CD4-positive, alpha-beta T cell (primary cell): Measurements from ENCODE around the gene MAP1B. TPM values are rescaled to one million over a fixed set of nuclear protein-coding genes. Genes with fewer than 3 reads are reported as not detected.

Experiments used
- ATAC-seq: fragments of 200-7000 bp; cut with Tn5 transposase; one replicate; pipeline ENCODE4 v1.10.0; 2022; ENCODE audit warnings: mild to moderate bottlenecking; ENCODE audit not compliant: poor library complexity
- CTCF ChIA-PET: fragments of 350-600 bp; sonication (Branson Sonifier 250); formaldehyde crosslinking; loops from one replicate; lab custom pipeline; 2021; ENCODE audit warnings: antibody characterized with exemption, inconsistent platforms; lab: Charles Lee
- POLR2A ChIA-PET: fragments of 350-600 bp; sonication (Branson Sonifier 250); formaldehyde crosslinking; loops from one replicate; lab custom pipeline; 2021; ENCODE audit warnings: antibody characterized with exemption, inconsistent platforms; lab: Charles Lee
- DNase-seq, 14 experiments: peaks; one replicate each; pipeline ENCODE4 v3.0.0-alpha.2; 2013 to 2020; ENCODE audit warnings: mixed read lengths in 2 of 14
- H3K27ac ChIP-seq, 2 donors: one replicate each; pipeline versions ENCODE4 v1.5.1 to v1.7.0; 2013; ENCODE audit warnings: low read length in 2 of 2, low read depth in 1 of 2, mild to moderate bottlenecking in 1 of 2
- H3K27me3 ChIP-seq, 2 experiments: 1 replicate in 1 of 2; 2 replicates in 1 of 2; pipeline versions ENCODE4 v1.6.1 to v1.7.0; 2013; ENCODE audit warnings: low read length in 2 of 2, control low read depth in 1 of 2, mild to moderate bottlenecking in 1 of 2, moderate library complexity in 1 of 2; ENCODE audit not compliant: insufficient read depth in 2 of 2, control insufficient read depth in 1 of 2
- H3K36me3 ChIP-seq: one replicate; pipeline ENCODE4 v1.6.1; 2013; ENCODE audit warnings: low read length, control low read depth; ENCODE audit not compliant: insufficient read depth
- H3K4me1 ChIP-seq: one replicate; pipeline ENCODE4 v1.6.1; 2013; ENCODE audit warnings: low read length, control low read depth; ENCODE audit not compliant: insufficient read depth
- H3K4me3 ChIP-seq: one replicate; pipeline ENCODE4 v1.5.1; 2013; ENCODE audit warnings: mild to moderate bottlenecking, low read length, moderate library complexity
- H3K9me3 ChIP-seq, 2 experiments: 1 replicate in 1 of 2; 2 replicates in 1 of 2; pipeline versions ENCODE4 v1.6.1 to v1.7.0; 2013; ENCODE audit warnings: low read length in 2 of 2, mild to moderate bottlenecking in 2 of 2, control low read depth in 1 of 2, moderate library complexity in 1 of 2; ENCODE audit not compliant: control insufficient read depth in 1 of 2, insufficient read depth in 1 of 2
- H3K27ac Mint-ChIP-seq: one replicate; pipeline ENCODE4 v1.8.0; 2020; ENCODE audit warnings: mixed read lengths
- H3K27me3 Mint-ChIP-seq: one replicate; pipeline ENCODE4 v1.8.0; 2021; ENCODE audit warnings: mixed read lengths
- H3K36me3 Mint-ChIP-seq: one replicate; pipeline ENCODE4 v1.8.0; 2021; ENCODE audit warnings: low read depth, mixed read lengths
- H3K4me1 Mint-ChIP-seq: one replicate; pipeline ENCODE4 v1.8.0; 2021; ENCODE audit warnings: low read depth, mixed read lengths
- H3K4me3 Mint-ChIP-seq: one replicate; pipeline ENCODE4 v1.8.0; 2020; ENCODE audit warnings: mild to moderate bottlenecking, mixed read lengths
- H3K9me3 Mint-ChIP-seq: one replicate; pipeline ENCODE4 v1.8.0; 2020; ENCODE audit warnings: mixed read lengths
- CTCF ChIP-seq: fragments of 200-600 bp; IDR thresholded peaks from one replicate; pipeline ENCODE4 v1.8.0; 2022; ENCODE audit warnings: antibody characterized with exemption, mild to moderate bottlenecking
- intact Hi-C, 2 experiments: fragments of 100-400 bp; cut with DNase I in 1 of 2; cut with micrococcal nuclease in 1 of 2; formaldehyde crosslinking; loops; one replicate each; pipeline versions ENCODE4 v1.15.1 to v1.9.0; 2023 to 2025; cut with DNase I, micrococcal nuclease
- total RNA-seq, 174 experiments: library from RNA in 2 of 174; stranded (reverse) in 2 of 174; gene quantifications; one replicate each; pipeline ENCODE4 v1.2.3 and lab custom pipeline; 2021 to 2026

The MAP1B gene
- total RNA-seq, 2 experiments from 2014 or later, result 0.03 to 0.06 TPM

- Mint-ChIP-seq H3K27ac (no peak overlapping the region), H3K4me1 (no peaks in the 10 kb centered on the region), H3K36me3 (peaks cover 93% of the 10 kb centered on the region), H3K9me3 (no peaks in the 10 kb centered on the region), H3K4me3 (no peak overlapping the region), H3K27me3 (no peaks in the 10 kb centered on the region)
- ChIA-PET CTCF (no interaction called here), POLR2A (no interaction called here)
- no peak for DNase-seq
- no peak for ATAC-seq
- H3K4me1 ChIP-seq, result no peaks in the 10 kb centered on the region
- H3K9me3 ChIP-seq, result no peaks in the 10 kb centered on the region
- H3K27me3 ChIP-seq, result no peaks in the 10 kb centered on the region
- H3K27ac ChIP-seq, result no peak overlapping the region
- TF ChIP-seq CTCF, result no peak
- intact Hi-C loops, result no loop called here
- H3K4me3 ChIP-seq, result no peak overlapping the region
- peaks cover 84% of the 10 kb centered on the region for H3K36me3 ChIP-seq
Observed at GRCh38 chr5:72221099-72221498, 113.8 kb downstream of the MAP1B start.

GRCh38 chr5:72221541-72221940 lies 114.3 kb downstream of the MAP1B start:
- Mint-ChIP-seq H3K27ac (no peak overlapping the region), H3K27me3 (no peaks in the 10 kb centered on the region), H3K36me3 (peaks cover 97% of the 10 kb centered on the region), H3K4me3 (no peak overlapping the region), H3K9me3 (no peaks in the 10 kb centered on the region), H3K4me1 (no peaks in the 10 kb centered on the region)
- intact Hi-C loops, result no loop called here
- no peak overlapping the region for H3K27ac ChIP-seq
- ChIA-PET POLR2A (no interaction called here), CTCF (no interaction called here)
- H3K27me3 ChIP-seq, result no peaks in the 10 kb centered on the region
- no peak overlapping the region for H3K4me3 ChIP-seq
- DNase-seq, result no peak
- peaks cover 86% of the 10 kb centered on the region for H3K36me3 ChIP-seq
- no peak for TF ChIP-seq CTCF
- no peaks in the 10 kb centered on the region for H3K9me3 ChIP-seq
- no peaks in the 10 kb centered on the region for H3K4me1 ChIP-seq
- no peak for ATAC-seq

GRCh38 chr5:72222521-72222920 lies 115.2 kb downstream of the MAP1B start:
- no peak overlapping the region for H3K27ac Mint-ChIP-seq
- H3K9me3 Mint-ChIP-seq, result no peaks in the 10 kb centered on the region
- no peak overlapping the region for H3K27ac ChIP-seq
- H3K27me3 Mint-ChIP-seq, result no peaks in the 10 kb centered on the region
- POLR2A ChIA-PET, result no interaction called here
- no peak overlapping the region for H3K4me3 ChIP-seq
- H3K9me3 ChIP-seq, result no peaks in the 10 kb centered on the region
- no peaks in the 10 kb centered on the region for H3K4me1 Mint-ChIP-seq
- intact Hi-C loops, result no loop called here
- no peaks in the 10 kb centered on the region for H3K27me3 ChIP-seq
- peaks cover 90% of the 10 kb centered on the region for H3K36me3 ChIP-seq
- H3K4me1 ChIP-seq, result no peaks in the 10 kb centered on the region
- CTCF ChIA-PET, result no interaction called here
- no peak for TF ChIP-seq CTCF
- H3K36me3 Mint-ChIP-seq, result peaks cover 100% of the 10 kb centered on the region
- no peak for ATAC-seq
- no peak for DNase-seq
- no peak overlapping the region for H3K4me3 Mint-ChIP-seq
